HEK293 (cell line): ENCODE data around the gene CHM.
"Not testable (repeated sequence)": the region's sequence is repeated elsewhere in the genome, so short reads cannot be mapped to it uniquely, and the experiment has no call there.

Experiments used
- CTCF ChIA-PET: fragments of 350-600 bp; formaldehyde crosslinking; extraction: SDS; loops from one replicate; lab custom pipeline; 2021; ENCODE audit warnings: antibody characterized with exemption; lab: Yijun Ruan, JAX
- POLR2A ChIA-PET: fragments of 300-600 bp; formaldehyde crosslinking; extraction: SDS; loops from one replicate; lab custom pipeline; 2020; ENCODE audit warnings: antibody characterized with exemption, inconsistent platforms; lab: Yijun Ruan, JAX
- H3K27ac ChIP-seq: fragments of 200-500 bp; sonication (Bioruptor generic); 2 replicates; pipeline ENCODE4 v1.5.1; 2014; ENCODE audit warnings: low read depth, low read length, control low read depth, inconsistent platforms; ENCODE audit errors: extremely low read depth
- H3K36me3 ChIP-seq, 2 experiments: fragments of 200-500 bp in 1 of 2; sonication (Bioruptor generic) in 1 of 2; 1 replicate in 1 of 2; 2 replicates in 1 of 2; pipeline ENCODE4 v1.5.1; 2014 to 2017; ENCODE audit warnings: inconsistent platforms in 2 of 2, low read length in 2 of 2; ENCODE audit not compliant: control insufficient read depth in 2 of 2, insufficient read depth in 1 of 2
- H3K4me1 ChIP-seq: fragments of 200-500 bp; sonication (Bioruptor generic); 2 replicates; pipeline ENCODE4 v1.5.1; 2014; ENCODE audit warnings: mild to moderate bottlenecking, low read length, inconsistent platforms; ENCODE audit not compliant: control insufficient read depth, insufficient read depth
- H3K4me3 ChIP-seq: 2 replicates; pipeline ENCODE4 v1.5.1; 2011; ENCODE audit warnings: low read depth, mild to moderate bottlenecking, control low read depth, low read length, moderate library complexity
- H3K9me3 ChIP-seq: fragments of 200-500 bp; sonication (Bioruptor generic); 2 replicates; pipeline ENCODE4 v1.5.1; 2014; ENCODE audit warnings: low read depth, low read length, inconsistent platforms; ENCODE audit not compliant: control insufficient read depth, insufficient read depth
- FEZF1 ChIP-seq: fragments of 450-650 bp; formaldehyde crosslinking; IDR thresholded peaks from 2 replicates; pipeline ENCODE4 v1.5.1; 2016; ENCODE audit warnings: missing biosample characterization, missing genetic modification characterization
- GLI4 ChIP-seq: fragments of 450-650 bp; formaldehyde crosslinking; IDR thresholded peaks from 2 replicates; pipeline ENCODE4 v1.5.1; 2016; ENCODE audit warnings: missing biosample characterization, missing genetic modification characterization
- MZF1 ChIP-seq: fragments of 450-650 bp; formaldehyde crosslinking; IDR thresholded peaks from 2 replicates; pipeline ENCODE4 v1.5.1; 2017; ENCODE audit warnings: missing biosample characterization, missing genetic modification characterization, borderline replicate concordance
- SP3 ChIP-seq: fragments of 450-650 bp; formaldehyde crosslinking; IDR thresholded peaks from 2 replicates; pipeline ENCODE4 v1.5.1; 2016; ENCODE audit warnings: missing biosample characterization, missing genetic modification characterization
- ZNF132 ChIP-seq: fragments of 450-650 bp; formaldehyde crosslinking; IDR thresholded peaks from 2 replicates; pipeline ENCODE4 v1.5.1; 2017; ENCODE audit warnings: missing biosample characterization, missing genetic modification characterization, borderline replicate concordance
- ZNF140 ChIP-seq: fragments of 450-650 bp; formaldehyde crosslinking; IDR thresholded peaks from 2 replicates; pipeline ENCODE4 v1.5.1; 2016; ENCODE audit warnings: missing biosample characterization, missing genetic modification characterization
- ZNF146 ChIP-seq: fragments of 450-650 bp; formaldehyde crosslinking; IDR thresholded peaks from 2 replicates; pipeline ENCODE4 v1.5.1; 2016; ENCODE audit warnings: missing biosample characterization, missing genetic modification characterization
- ZNF354C ChIP-seq: fragments of 450-650 bp; formaldehyde crosslinking; IDR thresholded peaks from 2 replicates; pipeline ENCODE4 v1.5.1; 2016; ENCODE audit warnings: missing biosample characterization, missing genetic modification characterization, low read depth, borderline replicate concordance
- ZNF404 ChIP-seq: fragments of 450-650 bp; formaldehyde crosslinking; IDR thresholded peaks from 2 replicates; pipeline ENCODE4 v1.5.1; 2017; ENCODE audit warnings: missing biosample characterization, missing genetic modification characterization
- ZNF416 ChIP-seq: fragments of 450-650 bp; formaldehyde crosslinking; IDR thresholded peaks from 2 replicates; pipeline ENCODE4 v1.5.1; 2016; ENCODE audit warnings: missing biosample characterization, missing genetic modification characterization
- ZNF596 ChIP-seq: fragments of 450-650 bp; IDR thresholded peaks from 2 replicates; pipeline ENCODE4 v1.5.0; 2018; ENCODE audit warnings: missing biosample characterization, mild to moderate bottlenecking, missing genetic modification characterization, moderate library complexity
- ZNF660 ChIP-seq: fragments of 450-650 bp; IDR thresholded peaks from 2 replicates; pipeline ENCODE4 v1.5.1; 2018; ENCODE audit warnings: missing biosample characterization, mild to moderate bottlenecking, missing genetic modification characterization
- ZNF76 ChIP-seq: fragments of 450-650 bp; formaldehyde crosslinking; IDR thresholded peaks from 2 replicates; pipeline ENCODE4; 2016; ENCODE audit warnings: low read depth, missing biosample characterization, missing genetic modification characterization, borderline replicate concordance
- ZNF768 ChIP-seq: fragments of 450-650 bp; formaldehyde crosslinking; IDR thresholded peaks from 2 replicates; pipeline ENCODE4 v1.5.1; 2018; ENCODE audit warnings: missing biosample characterization, mild to moderate bottlenecking, missing genetic modification characterization
- ZNF785 ChIP-seq: fragments of 450-650 bp; formaldehyde crosslinking; IDR thresholded peaks from 2 replicates; pipeline ENCODE4 v1.5.1; 2016; ENCODE audit warnings: missing biosample characterization, missing genetic modification characterization
- TF ChIP-seq, protein P1 (sequence below): fragments of 450-650 bp; formaldehyde crosslinking; IDR thresholded peaks from 2 replicates; pipeline ENCODE4 v1.5.1; 2016; ENCODE audit warnings: missing biosample characterization, missing genetic modification characterization
- TF ChIP-seq, protein P2 (sequence below): fragments of 450-650 bp; formaldehyde crosslinking; IDR thresholded peaks from 2 replicates; pipeline ENCODE4 v1.5.1; 2016; ENCODE audit warnings: missing biosample characterization, missing genetic modification characterization
- TF ChIP-seq, protein P3 (sequence below): fragments of 450-650 bp; formaldehyde crosslinking; IDR thresholded peaks from 2 replicates; pipeline ENCODE4 v1.5.1; 2017; ENCODE audit warnings: missing biosample characterization, mild to moderate bottlenecking, missing genetic modification characterization, moderate library complexity
- TF ChIP-seq, protein P4 (sequence below): fragments of 450-650 bp; formaldehyde crosslinking; conservative IDR thresholded peaks from 2 replicates; pipeline ENCODE4 v1.5.1; 2016; ENCODE audit warnings: low read depth, missing biosample characterization, missing genetic modification characterization

The CHM gene

DNA sequence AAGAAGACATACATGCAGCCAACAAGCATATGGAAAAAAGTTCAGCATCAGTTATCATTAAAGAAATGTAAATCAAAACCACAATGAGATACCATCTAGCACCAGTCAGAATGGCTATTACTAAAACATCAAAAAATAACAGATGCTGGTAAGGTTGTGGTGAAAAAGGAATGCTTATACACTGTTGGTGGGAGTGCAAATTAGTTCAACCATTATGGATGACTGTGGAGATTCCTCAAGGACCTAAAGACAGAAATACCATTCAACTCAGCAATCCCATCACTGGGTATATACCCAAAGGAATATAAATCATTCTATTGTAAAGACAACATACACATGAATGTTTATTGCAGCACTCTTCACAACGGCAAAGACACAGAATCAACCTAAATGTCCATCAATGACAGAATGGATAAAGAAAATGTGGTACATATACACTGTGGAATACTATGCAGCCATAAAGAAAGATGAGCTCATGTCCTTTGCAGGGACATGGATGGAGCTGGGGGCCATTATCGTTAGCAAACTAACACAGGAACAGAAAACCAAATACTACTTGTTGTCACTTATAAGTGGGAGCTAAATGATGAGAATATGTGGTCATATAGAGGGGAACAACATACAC lies 130.6 kb downstream of the CHM start:
- CTCF ChIA-PET, H3K4me3 ChIP-seq, H3K4me1 ChIP-seq, POLR2A ChIA-PET, H3K27ac ChIP-seq, H3K9me3 ChIP-seq, H3K36me3 ChIP-seq: not testable (repeated sequence)
- peak; percentile 67 for TF ChIP-seq ZNF146 (tag by site-specific recombination)

DNA sequence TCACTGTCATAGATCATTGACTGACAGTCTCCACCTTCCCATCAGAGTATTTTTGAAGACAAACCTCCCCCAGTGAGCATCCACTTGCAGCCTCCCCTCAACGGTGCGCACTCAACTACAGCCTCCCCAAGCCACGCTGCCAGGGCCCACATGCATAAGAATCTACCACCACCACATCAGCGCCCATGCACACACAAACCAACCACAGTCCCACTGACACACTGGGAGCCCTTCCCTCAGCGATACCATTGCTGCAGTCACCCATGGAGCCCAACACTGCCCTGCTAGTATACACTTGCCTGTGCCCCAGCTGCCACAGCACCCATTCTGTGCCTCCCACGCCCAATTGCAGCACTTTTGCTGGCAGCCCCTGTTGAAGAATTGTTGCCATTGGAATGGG lies 132.9 kb downstream of the CHM start:
- TF ChIP-seq ZNF404 (tag by site-specific recombination): no peak
- H3K36me3 ChIP-seq: no peaks in the 10 kb centered on the region; a peak in 1 of 3 replicates
- no peaks in the 10 kb centered on the region for H3K9me3 ChIP-seq
- H3K27ac ChIP-seq: no peak overlapping the region
- H3K4me3 ChIP-seq: no peak overlapping the region
- CTCF ChIA-PET: no interaction called here
- POLR2A ChIA-PET: no interaction called here
- H3K4me1 ChIP-seq: 0 out of 2 replicates have a peak, but pooled peaks cover 2% of the 10 kb centered on the region

DNA sequence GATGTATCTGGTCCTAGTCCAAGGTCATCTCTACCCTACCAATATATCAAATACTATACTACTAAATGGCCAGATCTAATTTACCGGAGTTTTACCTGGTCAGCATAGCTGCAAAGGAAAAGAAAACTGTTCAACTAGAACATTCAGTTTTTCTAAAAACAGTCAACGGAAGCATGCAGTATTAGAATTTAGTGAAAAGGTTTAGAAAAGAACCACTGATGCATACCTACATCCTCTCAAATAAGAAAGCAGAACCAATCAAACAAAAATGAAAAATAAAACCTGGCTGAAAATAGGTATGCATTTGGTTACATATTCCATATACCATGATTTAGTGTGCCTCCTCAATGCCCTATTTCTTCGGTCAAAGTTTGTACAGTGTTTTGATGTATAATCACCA lies 140.0 kb downstream of the CHM start:
- H3K9me3 ChIP-seq: no peaks in the 10 kb centered on the region
- no peak overlapping the region for H3K4me3 ChIP-seq
- no peak overlapping the region for H3K27ac ChIP-seq
- TF ChIP-seq, protein P1, sequence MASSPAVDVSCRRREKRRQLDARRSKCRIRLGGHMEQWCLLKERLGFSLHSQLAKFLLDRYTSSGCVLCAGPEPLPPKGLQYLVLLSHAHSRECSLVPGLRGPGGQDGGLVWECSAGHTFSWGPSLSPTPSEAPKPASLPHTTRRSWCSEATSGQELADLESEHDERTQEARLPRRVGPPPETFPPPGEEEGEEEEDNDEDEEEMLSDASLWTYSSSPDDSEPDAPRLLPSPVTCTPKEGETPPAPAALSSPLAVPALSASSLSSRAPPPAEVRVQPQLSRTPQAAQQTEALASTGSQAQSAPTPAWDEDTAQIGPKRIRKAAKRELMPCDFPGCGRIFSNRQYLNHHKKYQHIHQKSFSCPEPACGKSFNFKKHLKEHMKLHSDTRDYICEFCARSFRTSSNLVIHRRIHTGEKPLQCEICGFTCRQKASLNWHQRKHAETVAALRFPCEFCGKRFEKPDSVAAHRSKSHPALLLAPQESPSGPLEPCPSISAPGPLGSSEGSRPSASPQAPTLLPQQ (tag by site-specific recombination): no peak
- TF ChIP-seq ZNF596 (no peak), ZNF140 (tag by site-specific recombination) (no peak)
- TF ChIP-seq, protein P2, sequence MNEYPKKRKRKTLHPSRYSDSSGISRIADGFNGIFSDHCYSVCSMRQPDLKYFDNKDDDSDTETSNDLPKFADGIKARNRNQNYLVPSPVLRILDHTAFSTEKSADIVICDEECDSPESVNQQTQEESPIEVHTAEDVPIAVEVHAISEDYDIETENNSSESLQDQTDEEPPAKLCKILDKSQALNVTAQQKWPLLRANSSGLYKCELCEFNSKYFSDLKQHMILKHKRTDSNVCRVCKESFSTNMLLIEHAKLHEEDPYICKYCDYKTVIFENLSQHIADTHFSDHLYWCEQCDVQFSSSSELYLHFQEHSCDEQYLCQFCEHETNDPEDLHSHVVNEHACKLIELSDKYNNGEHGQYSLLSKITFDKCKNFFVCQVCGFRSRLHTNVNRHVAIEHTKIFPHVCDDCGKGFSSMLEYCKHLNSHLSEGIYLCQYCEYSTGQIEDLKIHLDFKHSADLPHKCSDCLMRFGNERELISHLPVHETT (tag by site-specific recombination): no peak
- H3K36me3 ChIP-seq: no peaks in the 10 kb centered on the region; a peak in 1 of 3 replicates
- ChIA-PET POLR2A (no interaction called here), CTCF (no interaction called here)
- peaks cover 9% of the 10 kb centered on the region for H3K4me1 ChIP-seq

DNA sequence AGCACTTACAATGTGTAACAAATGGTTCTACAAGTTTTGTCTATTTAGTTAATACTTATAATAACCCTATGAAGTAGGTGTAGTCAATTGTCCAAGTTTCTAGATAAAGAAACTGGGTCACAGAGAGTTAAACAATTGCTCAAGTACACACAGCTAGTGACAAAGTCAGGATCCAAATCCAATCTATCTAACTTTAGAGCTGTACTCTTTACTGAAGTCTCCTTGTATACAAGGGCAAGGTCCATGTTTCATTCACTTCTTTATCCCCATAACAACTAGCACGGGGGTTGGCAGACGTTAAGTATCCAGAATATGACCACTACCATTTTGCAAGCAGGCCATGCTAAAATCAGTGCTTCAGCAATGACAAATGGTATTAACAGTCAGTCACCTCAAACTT lies 141.0 kb downstream of the CHM start:
- H3K36me3 ChIP-seq: no peaks in the 10 kb centered on the region; a peak in 1 of 3 replicates
- ChIA-PET POLR2A (no interaction called here), CTCF (no interaction called here)
- H3K4me3 ChIP-seq: no peak overlapping the region
- H3K9me3 ChIP-seq: no peaks in the 10 kb centered on the region
- H3K27ac ChIP-seq: no peak overlapping the region
- H3K4me1 ChIP-seq: peaks cover 6% of the 10 kb centered on the region
- TF ChIP-seq ZNF132 (tag by site-specific recombination) (no peak), SP3 (tag by site-specific recombination) (no peak), GLI4 (tag by site-specific recombination) (no peak), FEZF1 (tag by site-specific recombination) (no peak), ZNF76 (tag by site-specific recombination) (no peak), ZNF416 (no peak), MZF1 (tag by site-specific recombination) (no peak), ZNF785 (tag by site-specific recombination) (no peak), ZNF354C (no peak), ZNF660 (tag by site-specific recombination) (no peak), ZNF768 (tag by site-specific recombination) (no peak)
- TF ChIP-seq, protein P3, sequence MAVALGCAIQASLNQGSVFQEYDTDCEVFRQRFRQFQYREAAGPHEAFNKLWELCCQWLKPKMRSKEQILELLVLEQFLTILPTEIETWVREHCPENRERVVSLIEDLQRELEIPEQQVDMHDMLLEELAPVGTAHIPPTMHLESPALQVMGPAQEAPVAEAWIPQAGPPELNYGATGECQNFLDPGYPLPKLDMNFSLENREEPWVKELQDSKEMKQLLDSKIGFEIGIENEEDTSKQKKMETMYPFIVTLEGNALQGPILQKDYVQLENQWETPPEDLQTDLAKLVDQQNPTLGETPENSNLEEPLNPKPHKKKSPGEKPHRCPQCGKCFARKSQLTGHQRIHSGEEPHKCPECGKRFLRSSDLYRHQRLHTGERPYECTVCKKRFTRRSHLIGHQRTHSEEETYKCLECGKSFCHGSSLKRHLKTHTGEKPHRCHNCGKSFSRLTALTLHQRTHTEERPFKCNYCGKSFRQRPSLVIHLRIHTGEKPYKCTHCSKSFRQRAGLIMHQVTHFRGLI (tag by site-specific recombination): no peak
- TF ChIP-seq, protein P4, sequence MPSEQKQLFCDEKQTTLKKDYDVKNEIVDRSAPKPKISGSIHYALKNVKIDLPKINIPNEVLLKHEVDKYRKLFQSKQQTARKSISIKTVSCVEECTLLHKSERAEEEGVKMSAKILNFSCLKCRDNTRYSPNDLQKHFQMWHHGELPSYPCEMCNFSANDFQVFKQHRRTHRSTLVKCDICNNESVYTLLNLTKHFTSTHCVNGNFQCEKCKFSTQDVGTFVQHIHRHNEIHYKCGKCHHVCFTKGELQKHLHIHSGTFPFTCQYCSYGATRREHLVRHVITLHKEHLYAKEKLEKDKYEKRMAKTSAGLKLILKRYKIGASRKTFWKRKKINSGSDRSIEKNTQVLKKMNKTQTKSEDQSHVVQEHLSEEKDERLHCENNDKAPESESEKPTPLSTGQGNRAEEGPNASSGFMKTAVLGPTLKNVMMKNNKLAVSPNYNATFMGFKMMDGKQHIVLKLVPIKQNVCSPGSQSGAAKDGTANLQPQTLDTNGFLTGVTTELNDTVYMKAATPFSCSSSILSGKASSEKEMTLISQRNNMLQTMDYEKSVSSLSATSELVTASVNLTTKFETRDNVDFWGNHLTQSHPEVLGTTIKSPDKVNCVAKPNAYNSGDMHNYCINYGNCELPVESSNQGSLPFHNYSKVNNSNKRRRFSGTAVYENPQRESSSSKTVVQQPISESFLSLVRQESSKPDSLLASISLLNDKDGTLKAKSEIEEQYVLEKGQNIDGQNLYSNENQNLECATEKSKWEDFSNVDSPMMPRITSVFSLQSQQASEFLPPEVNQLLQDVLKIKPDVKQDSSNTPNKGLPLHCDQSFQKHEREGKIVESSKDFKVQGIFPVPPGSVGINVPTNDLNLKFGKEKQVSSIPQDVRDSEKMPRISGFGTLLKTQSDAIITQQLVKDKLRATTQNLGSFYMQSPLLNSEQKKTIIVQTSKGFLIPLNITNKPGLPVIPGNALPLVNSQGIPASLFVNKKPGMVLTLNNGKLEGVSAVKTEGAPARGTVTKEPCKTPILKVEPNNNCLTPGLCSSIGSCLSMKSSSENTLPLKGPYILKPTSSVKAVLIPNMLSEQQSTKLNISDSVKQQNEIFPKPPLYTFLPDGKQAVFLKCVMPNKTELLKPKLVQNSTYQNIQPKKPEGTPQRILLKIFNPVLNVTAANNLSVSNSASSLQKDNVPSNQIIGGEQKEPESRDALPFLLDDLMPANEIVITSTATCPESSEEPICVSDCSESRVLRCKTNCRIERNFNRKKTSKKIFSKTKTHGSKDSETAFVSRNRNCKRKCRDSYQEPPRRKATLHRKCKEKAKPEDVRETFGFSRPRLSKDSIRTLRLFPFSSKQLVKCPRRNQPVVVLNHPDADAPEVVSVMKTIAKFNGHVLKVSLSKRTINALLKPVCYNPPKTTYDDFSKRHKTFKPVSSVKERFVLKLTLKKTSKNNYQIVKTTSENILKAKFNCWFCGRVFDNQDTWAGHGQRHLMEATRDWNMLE: no peak
